ENCODE data around the gene EXD1.
"Not testable (repeated sequence)": the region's sequence is repeated elsewhere in the genome, so short reads cannot be mapped to it uniquely, and the experiment has no call there.

Gene EXD1

DNA sequence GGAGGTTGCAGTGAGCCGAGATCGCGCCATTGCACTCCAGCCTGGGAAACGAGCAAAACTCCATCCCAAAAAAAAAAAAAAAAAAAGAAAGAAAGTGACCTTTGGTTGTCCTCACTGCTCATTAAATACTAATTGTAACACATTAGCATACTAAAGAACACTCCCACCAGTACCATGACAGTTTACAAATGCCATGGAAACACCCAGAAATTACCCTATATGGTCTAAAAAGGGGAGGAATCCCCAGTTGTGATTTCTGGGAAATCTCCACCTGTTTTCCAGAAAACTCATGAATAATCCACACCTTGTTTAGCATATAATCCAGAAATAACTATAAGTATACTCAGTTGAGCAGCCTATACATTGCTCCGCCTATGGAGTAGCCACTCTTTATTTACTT, 90.9 kb downstream of the EXD1 start:
- no peak for DNase-seq (ENCODE audit: low read depth)

DNA sequence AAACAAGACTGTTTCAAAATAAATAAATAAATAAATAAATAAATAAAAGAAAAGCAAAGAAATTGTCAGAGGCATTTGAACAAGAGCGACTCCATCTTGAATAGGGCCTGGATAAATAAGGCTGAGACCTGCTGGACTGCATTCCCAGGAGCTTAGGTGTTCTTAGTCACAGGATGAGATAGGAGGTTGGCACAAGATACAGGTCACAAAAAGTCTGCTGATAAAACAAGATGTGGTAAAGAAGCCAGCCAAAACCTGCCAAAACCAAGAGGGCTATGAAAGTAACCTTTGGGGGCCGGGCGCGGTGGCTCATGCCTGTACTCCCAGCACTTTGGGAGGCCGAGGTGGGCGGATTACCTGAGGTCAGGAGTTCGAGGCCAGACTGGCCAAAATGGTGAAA, 91.4 kb downstream of the EXD1 start:
- DNase-seq (ENCODE audit: low read depth) = not testable (repeated sequence)

DNA sequence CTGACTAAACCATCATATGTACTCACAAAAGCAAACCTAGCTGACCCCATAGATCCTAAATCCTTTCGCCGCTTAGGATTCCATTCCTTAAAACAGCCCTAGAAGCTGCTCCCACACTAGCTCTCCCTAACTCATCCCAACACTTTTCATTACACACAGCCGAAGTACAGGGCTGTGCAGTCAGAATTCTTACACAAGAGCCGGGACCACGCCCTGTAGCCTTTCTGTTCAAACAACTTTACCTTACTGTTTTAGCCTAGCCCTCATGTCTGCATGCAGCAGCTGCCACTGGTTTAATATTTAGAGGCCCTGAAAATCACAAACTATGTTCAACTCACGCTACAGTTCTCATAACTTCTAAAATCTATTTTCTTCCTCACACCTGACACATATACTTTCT, 95.0 kb downstream of the EXD1 start:
- not testable (repeated sequence) for DNase-seq (ENCODE audit: low read depth)

DNA sequence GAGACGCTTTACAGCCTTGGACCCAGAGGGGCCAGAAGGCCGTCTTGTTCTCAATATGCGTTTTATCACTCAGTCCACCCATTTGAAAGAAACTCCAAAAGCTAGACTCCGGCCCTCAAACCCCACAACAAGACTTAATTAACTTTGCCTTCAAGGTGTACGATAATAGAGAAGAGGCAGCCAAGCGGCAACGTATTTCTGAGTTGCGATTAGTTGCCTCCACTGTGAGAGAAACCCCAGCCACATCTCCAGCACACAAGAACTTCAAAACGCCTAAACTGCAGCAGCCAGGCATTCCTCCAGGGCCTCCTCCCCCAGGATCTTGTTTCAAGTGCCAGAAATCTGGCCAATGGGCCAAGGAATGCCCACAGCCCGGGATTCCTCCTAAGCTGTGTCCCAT, 97.1 kb downstream of the EXD1 start:
- no peak for DNase-seq (ENCODE audit: low read depth)
